GM18873 (cell line): Measurements from ENCODE around the gene SETD1B.
A peak's percentile ranks its signal among the peaks of the same experiment; 100 is the strongest.
"Not testable (repeated sequence)": the region's sequence is repeated elsewhere in the genome, so short reads cannot be mapped to it uniquely, and the experiment has no call there.

Source experiments
- ATAC-seq: cut with Tn5 transposase; IDR thresholded peaks from one replicate; pipeline ENCODE4 v1.9.1; 2021; ENCODE audit warnings: mild to moderate bottlenecking, moderate library complexity, moderate number of reproducible peaks; ENCODE audit not compliant: unreplicated experiment, low FRiP score

The SETD1B gene

DNA sequence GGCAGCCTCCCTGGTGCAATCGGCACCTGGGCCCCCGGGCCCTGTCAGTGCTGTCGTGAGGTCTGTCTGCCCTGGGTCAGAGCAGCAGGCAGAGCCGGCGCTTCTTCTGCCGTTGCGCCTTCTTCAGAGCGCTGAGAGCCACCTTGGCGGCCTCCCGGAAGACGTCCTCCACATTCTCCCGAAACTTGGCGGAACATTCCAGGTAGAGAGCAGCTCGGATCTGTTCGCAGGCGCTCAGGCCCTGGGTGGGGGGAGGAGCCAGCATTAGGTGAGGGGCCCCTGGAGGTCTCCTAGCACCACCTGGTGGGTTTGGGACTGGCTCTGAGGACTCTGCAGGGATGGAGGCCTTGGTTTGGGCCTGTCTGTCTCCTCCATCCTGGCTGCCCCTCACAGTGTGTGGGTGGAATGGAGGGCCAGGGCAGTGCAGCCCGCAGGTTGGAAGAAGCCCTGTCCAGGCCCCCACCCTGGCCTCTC, 24.4 kb upstream of the SETD1B start:
- ATAC-seq: no peak

DNA sequence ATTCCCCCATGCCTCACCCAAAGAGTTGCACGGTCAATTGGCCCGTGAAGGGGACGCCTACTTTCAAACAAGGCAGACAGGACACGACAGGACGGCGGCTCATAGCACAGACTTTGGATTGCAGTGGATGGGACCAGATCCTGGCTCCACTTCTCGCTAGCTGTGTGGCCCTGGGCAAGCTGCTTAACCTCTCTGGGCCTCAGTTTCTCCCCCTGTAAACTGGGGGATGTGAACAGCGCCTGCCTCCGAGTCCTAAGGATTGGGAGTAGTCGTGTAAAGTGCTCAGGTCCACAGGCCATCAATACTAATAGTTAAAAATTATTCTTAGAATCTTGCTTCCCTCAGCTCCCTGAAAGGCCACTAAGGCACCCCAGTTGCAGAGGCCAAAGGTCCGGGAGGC, 23.4 kb upstream of the SETD1B start:
- ATAC-seq: no peak

DNA sequence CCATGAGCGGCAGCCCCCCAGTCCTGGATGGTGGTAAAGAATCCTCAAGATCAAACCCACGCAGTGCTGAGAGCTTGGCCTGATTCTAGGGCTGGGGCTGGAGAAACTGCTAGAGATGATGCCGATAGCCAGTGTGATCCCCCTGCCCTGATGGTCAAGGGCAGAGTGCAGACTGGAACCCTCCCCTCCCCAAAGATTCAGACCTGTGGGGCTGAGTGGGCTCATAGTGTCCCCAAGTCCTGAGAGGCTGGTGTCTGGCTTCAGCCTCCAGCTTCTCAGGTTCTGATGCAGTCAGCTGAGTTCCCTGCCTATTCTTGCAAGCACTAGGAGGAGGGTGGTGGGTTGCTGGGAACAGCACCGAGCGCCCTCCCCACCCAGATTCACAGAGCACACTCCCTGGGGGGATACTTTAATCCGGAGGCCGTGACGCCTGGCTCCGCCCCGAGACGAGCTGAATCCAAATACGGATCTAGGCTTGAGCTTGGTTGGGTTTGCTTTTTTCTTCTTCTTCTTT, 22.3 kb upstream of the SETD1B start:
- ATAC-seq: no peak

- ATAC-seq: no peak
Measured at GRCh38 chr12:121781998-121782979, 21.5 kb upstream of the SETD1B start.

GRCh38 chr12:121783766-121784165, 20.0 kb upstream of the SETD1B start:
- no peak for ATAC-seq

GRCh38 chr12:121784460-121784859, 19.3 kb upstream of the SETD1B start:
- no peak for ATAC-seq

GRCh38 chr12:121786440-121786825, 17.4 kb upstream of the SETD1B start:
- no peak for ATAC-seq

- no peak for ATAC-seq
Measured at GRCh38 chr12:121787063-121788025, 16.5 kb upstream of the SETD1B start.

GRCh38 chr12:121788176-121788818, 15.5 kb upstream of the SETD1B start:
- no peak for ATAC-seq

DNA sequence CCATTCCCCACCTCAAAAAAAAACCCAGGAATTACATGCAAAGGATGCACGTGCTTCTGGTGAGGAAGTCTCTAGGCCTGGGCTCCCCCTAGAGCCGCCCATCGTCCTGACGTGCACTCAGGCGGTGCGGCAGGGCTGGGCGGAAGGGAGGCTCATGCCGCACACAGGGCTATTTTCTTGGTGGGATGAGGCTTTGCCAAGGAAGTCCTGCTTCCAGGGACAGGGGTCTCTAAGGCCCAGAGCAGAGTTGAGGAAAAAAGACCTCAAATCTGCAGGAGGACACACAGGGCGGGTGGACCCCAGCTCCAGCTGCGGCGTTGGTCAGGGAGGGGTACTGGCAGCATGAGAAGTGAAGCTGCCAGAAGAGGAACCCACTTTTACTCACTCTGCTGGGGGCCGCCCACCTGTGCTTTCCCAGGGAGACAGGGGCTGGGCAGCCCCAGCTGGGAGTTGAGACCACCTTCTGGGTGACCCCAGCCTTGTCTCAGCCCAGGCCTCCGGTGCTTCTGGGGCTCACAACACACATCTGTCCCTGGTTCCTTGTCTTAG, 14.5 kb upstream of the SETD1B start:
- no peak for ATAC-seq

DNA sequence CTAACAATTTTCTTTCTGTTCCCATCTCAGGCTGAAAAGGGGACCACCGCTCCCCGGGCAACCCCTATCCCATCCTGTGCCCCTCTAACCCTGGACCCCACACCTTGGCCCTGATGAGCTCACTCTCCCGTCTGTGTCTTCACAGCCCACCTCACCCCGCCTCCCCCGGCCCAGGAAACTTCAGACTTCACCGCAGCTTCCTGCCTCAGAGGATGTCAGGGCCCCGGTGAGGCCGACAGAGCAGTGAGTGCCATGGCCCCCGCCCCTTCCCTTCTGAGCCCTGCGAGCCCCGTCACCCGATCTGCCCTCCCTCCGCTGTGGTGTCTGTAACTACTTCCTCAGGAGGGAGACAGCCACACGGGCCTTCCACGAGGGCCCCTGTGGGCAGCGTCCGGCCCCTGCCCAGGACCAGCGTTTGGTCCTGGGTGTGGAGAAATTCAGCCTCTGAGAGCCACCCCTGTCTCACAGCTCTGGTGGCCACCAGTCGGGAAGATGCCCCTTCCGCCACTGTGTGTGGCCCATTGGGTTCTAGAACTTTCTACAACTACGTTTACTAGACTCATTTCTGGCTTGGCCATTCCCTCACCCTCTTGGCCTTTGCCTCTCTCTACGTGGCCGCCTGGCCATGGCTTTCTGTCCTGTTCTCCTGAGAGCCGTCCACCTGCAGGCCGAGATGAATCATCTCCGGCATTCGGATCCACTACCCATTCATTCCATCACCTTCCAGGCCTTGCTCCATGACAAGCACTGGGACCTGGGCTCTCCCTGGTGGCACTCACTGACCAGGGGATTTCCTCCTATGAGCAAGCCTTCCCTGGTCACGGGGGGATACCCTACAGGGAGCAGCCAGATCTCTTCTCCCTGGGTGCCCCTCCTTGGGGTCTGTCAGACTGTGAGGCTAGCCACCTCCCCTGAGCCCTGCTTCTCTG, 13.7 kb upstream of the SETD1B start:
- peak; percentile 27 for ATAC-seq

DNA sequence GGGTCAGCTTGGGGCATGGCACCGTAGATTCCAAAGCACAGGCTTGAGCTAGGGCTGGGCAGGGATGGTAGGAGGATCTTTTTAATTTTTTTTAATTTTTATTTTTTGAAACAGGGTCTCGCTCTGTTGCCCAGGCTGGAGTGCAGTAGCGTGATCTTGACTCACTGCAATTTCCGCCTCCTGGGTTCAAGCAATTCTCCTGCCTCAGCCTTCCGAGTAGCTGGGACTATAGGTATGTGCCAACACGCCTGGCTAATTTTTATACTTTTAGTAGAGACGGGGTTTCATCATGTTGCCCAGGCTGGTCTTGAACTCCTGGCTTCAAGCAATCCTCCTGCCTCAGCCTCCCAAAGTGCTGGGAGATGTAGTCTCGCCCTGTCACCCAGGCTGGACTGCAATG, 13.0 kb upstream of the SETD1B start:
- ATAC-seq: not testable (repeated sequence)

- no peak for ATAC-seq
Measured at GRCh38 chr12:121791671-121792551, 11.9 kb upstream of the SETD1B start.

DNA sequence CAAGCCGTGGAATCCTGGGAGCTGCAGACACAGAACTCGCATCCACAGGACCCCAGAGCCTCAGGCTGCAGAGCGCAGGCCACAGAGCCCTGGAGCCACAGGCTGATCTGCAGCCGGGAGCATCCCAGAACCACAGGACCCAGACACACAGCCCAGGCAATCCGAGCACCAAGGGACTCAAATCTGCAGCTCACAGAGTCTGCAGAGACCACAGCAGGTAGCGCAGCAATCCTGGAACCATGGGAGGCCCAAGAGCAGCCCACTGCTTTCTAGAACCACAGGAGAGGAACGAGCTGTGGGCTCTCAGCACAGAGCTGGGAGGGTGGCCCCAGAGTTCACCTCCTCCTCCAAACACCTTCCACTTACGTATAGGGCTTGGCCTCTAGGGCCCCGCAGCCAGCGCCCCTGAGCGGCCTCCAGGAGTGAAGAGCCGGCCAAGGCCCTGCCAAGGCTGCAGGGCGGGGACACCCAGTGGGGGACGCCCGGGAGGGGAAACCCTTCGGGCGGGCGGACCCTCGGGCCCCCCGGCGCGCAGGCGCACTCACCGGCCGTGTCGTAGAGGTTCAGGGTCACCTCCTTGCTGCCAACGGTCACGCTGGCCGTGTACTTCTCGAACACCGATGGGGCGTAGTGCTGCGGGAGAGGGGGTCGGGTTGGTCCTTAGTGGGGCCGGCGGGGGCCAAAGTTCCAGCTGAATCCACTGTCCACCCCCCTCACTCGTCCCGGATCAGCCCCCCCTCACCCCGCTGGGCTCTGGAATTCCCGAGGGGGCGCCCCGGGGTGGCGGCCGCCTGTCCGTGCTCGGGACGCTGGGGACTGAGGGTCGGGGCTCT, 11.0 kb upstream of the SETD1B start:
- no peak for ATAC-seq

GRCh38 chr12:121793440-121793837, 10.4 kb upstream of the SETD1B start, which contains the start of gene RHOF:
TSS of gene RHOF (minus strand) at chr12:121793688. CDS start at chr12:121793633, 55 bp downstream.
- peak; percentile 4 for ATAC-seq

GRCh38 chr12:121793838-121794533, 9.8 kb upstream of the SETD1B start:
- peak; percentile 37 for ATAC-seq
